NCI-H1694 (cell line): ENCODE measurements around the gene CSNK2B.

Experiments
- DNase-seq: peaks from one replicate; lab custom pipeline; 2025; lab: John Stamatoyannopoulos, UW

CSNK2B gene

DNA sequence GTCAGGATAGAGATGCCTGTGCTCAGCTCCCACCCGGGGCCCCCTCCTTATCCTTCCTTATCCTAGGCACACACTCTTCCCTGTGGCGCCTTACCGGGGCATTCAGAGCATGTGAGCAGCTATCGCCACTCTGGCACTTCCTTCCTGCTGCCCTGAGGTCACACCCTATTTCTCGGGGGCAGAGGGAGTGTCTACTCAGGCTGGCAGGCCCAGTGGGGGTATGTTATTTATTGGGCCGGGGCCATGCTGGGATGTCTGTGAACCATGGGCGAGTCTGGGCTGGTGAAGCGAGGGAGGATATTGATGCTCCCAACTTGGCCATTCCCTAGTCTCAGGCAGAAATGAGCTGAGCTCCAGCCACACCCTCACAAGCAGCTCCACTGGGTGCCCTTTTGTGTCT, 45.4 kb downstream of the CSNK2B start:
- DNase-seq, result no peak

- DNase-seq, result no peak
Measured at GRCh38 chr6:31712296-31712695, 46.4 kb downstream of the CSNK2B start.

GRCh38 chr6:31713465-31713864, 47.6 kb downstream of the CSNK2B start:
- DNase-seq, result no peak

DNA sequence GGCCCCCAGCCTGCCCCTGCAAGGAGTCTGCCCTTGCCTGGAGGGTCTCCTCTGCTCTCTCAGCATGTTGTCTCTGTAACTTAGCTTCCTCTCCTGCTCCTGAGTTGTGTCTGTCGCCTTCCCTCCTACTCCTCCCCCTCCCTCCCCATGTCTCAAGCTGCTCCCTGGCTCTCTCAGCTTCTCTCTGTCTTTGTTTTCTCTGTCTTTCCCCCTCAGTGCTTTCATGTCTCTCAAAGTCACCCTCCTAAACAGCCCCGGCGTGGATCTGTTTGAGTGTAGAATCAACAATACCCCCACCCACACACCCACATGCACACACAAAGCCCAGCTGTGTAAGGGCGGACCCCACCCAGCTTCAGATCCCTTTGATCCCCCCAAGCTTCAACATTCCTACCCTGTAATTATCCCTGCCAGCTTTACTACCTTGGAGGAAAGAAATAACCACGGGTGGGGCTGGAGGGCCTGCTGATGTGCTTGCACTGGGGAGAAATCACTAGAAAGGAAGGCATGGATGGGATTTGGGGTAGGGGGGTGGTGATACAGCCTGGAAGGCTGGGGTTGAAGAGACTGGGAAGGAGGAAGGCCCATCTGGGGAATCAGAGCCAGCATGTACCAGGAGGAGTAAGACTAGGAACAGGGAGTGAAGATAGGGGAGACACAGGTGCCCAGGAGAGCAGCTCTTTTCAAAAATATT, 48.3 kb downstream of the CSNK2B start:
- no peak for DNase-seq

DNA sequence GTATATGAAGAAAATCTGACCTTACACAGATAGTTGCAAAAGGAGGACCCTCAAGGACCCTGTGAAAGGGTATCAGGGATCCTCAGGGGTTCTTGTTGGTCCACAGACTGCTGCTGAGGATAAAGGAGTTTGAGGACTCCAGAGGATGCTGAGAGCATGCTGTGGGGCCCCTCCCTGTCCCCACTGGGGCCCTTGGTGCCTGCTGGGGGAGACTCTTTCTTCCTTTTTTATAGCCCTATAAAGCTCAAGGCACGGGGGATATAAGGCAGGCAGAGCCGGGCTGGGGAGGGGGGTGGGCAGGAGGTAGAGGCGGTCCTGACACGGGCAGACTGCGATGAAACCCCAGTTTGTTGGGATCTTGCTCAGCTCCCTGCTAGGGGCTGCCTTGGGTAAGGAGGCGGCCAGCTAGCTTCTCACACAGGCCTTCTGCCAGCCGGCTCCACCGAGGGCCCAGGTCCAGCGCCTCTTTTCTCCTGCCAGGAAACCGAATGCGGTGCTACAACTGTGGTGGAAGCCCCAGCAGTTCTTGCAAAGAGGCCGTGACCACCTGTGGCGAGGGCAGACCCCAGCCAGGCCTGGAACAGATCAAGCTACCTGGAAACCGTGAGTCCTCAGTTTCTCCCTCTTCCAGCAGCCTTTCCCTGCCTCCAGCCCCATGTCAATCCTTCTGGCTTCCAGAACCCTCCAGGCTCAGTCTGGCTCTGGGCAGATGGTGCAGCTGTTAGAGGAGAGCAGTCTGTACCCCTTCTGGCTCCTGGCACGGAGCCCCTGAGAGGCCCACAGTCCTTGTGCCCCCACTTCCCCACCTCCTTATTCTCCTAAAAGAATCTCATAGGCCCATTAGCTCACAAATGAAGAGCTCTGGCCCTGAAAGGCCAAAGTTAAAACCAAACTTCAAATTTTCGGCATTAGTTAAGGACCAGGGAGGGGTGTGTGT, 49.4 kb downstream of the CSNK2B start, which contains the start of gene LY6G6D:
LY6G6D (plus strand) TSS at position 327 of the 937 bp plus-strand sequence; CDS start at position 335, 8 bp downstream.
- DNase-seq, result no peak

DNA sequence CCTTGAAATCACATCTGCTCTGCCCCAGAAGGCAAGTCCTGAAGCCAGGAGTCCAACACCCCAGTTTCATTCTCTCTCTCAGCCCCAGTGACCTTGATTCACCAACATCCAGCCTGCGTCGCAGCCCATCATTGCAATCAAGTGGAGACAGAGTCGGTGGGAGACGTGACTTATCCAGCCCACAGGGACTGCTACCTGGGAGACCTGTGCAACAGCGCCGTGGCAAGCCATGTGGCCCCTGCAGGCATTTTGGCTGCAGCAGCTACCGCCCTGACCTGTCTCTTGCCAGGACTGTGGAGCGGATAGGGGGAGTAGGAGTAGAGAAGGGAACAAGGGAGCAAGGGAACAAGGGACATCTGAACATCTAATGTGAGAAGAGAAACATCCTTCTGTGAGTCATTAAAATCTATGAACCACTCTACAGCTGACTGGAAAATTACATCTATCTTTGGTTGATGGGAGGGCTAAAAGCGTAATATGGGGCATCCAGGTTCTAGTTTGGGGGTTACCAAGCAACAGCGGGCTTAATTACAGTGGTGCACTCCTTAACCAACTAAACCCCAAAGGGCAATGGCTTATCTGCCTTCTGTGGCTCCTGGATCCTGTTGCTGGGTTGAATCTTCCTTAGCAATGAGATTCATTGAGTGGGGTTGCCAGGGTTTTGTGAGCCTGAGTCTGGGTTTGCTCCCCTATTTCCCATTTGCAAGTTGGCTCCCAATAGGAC, 51.8 kb downstream of the CSNK2B start:
- no peak for DNase-seq

DNA sequence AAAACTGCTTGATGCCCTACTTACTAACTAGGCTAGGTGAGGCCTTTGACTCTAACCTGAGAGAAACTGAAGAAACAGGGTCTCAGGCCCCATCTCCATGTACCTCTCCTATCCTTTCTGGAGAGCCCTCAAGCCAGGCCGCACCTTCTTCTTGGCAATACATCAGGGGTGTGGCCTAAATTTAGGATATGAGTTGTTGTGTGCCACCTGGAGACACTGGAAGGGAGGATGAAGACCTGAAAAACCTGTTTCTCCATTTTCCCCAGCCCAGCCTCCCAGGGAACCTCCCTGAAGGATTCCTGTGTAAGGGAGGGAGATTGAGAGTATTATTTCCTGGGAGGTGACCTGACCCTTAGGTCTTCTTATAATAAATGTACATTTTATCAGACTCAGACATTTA, 52.4 kb downstream of the CSNK2B start:
- DNase-seq, result no peak

GRCh38 chr6:31719001-31719400, 53.1 kb downstream of the CSNK2B start:
- DNase-seq, result no peak
